GM10847 (cell line): ENCODE measurements around the gene RHBDD3.

Experiments used
- POLR2A ChIP-seq: IDR thresholded peaks from 2 replicates; pipeline ENCODE4 v1.6.1; 2011; ENCODE audit not compliant: insufficient read length; ENCODE audit errors: extremely low read depth

RHBDD3 gene

GRCh38 chr22:29309332-29310064 lies 41.7 kb upstream of the RHBDD3 start:
- no peak for TF ChIP-seq POLR2A

GRCh38 chr22:29308791-29309262 lies 41.0 kb upstream of the RHBDD3 start:
- TF ChIP-seq POLR2A = no peak

GRCh38 chr22:29308148-29308790 lies 40.5 kb upstream of the RHBDD3 start:
- TF ChIP-seq POLR2A = no peak

GRCh38 chr22:29307596-29308147 lies 39.9 kb upstream of the RHBDD3 start:
- TF ChIP-seq POLR2A = no peak

GRCh38 chr22:29306835-29307595 lies 39.2 kb upstream of the RHBDD3 start:
- TF ChIP-seq POLR2A = no peak

GRCh38 chr22:29306175-29306834 lies 38.5 kb upstream of the RHBDD3 start, which contains the start of gene GAS2L1:
Gene GAS2L1, plus strand, starts transcription at chr22:29306650. Its CDS starts 1,456 bp downstream, at chr22:29308106.
- no peak for TF ChIP-seq POLR2A

- no peak for TF ChIP-seq POLR2A
These were observed 38.0 kb upstream of the RHBDD3 start for GRCh38 chr22:29305836-29306174.

GRCh38 chr22:29302681-29303465 lies 35.1 kb upstream of the RHBDD3 start:
- no peak for TF ChIP-seq POLR2A

- TF ChIP-seq POLR2A = no peak
These were observed 34.6 kb upstream of the RHBDD3 start for GRCh38 chr22:29302402-29302680.

GRCh38 chr22:29301716-29302401 lies 34.1 kb upstream of the RHBDD3 start:
- no peak for TF ChIP-seq POLR2A

GRCh38 chr22:29300807-29301601 lies 33.2 kb upstream of the RHBDD3 start:
- peak; percentile 25 for TF ChIP-seq POLR2A

GRCh38 chr22:29300467-29300806 lies 32.7 kb upstream of the RHBDD3 start:
- no peak for TF ChIP-seq POLR2A

GRCh38 chr22:29299136-29299900 lies 31.5 kb upstream of the RHBDD3 start:
- no peak for TF ChIP-seq POLR2A

- TF ChIP-seq POLR2A = no peak
These were observed 30.9 kb upstream of the RHBDD3 start for GRCh38 chr22:29298641-29299040.
